Adrenal gland (tissue), 12 donors: ENCODE data around the gene FUT6. TPM values are rescaled to one million over a fixed set of nuclear protein-coding genes. Genes with fewer than 3 reads are reported as not detected.
"Not testable (repeated sequence)": the region's sequence is repeated elsewhere in the genome, so short reads cannot be mapped to it uniquely, and the experiment has no call there.

ENCODE experiments used
- DNase-seq, 7 donors: peaks; one replicate each; pipeline ENCODE4 v3.0.0-alpha.2; 2019 to 2020
- H3K27ac ChIP-seq, 5 donors: fragments of 200-600 bp; sonication (generic) in 4 of 5; 1 replicate in 3 of 5; 2 replicates in 2 of 5; pipeline versions ENCODE4 v1.5.1 to v1.8.0; 2016 to 2020; ENCODE audit warnings: mild to moderate bottlenecking in 1 of 5
- H3K27me3 ChIP-seq: fragments of 200-600 bp; 2 replicates; pipeline ENCODE4 v1.8.0; 2021
- H3K36me3 ChIP-seq, 2 donors: fragments of 200-600 bp; replicated peaks in 1 of 2; 1 replicate in 1 of 2; 2 replicates in 1 of 2; pipeline versions ENCODE4 v1.5.1 to v1.8.0; 2018 to 2022
- H3K4me1 ChIP-seq, 2 donors: fragments of 200-600 bp; replicated peaks in 1 of 2; 1 replicate in 1 of 2; 2 replicates in 1 of 2; pipeline versions ENCODE4 v1.5.1 to v1.8.0; 2018 to 2021
- H3K4me3 ChIP-seq, 4 donors: fragments of 200-600 bp; sonication (generic) in 3 of 4; one replicate each; pipeline ENCODE4 v1.5.1; 2016 to 2018
- H3K9me3 ChIP-seq, 3 donors: fragments of 200-600 bp; sonication (generic) in 1 of 3; replicated peaks in 1 of 3; 1 replicate in 2 of 3; 2 replicates in 1 of 3; pipeline versions ENCODE4 v1.5.1 to v1.8.0; 2016 to 2021
- CTCF ChIP-seq, 6 experiments: fragments of 450-650 bp in 4 of 6; fragments of 200-600 bp in 2 of 6; sonication (generic) in 1 of 6; IDR thresholded peaks; 1 replicate in 5 of 6; 2 replicates in 1 of 6; pipeline versions ENCODE4 v1.5.1 to v1.8.0; 2016 to 2021; ENCODE audit warnings: antibody characterized with exemption in 6 of 6, mild to moderate bottlenecking in 2 of 6, moderate library complexity in 1 of 6
- POLR2A ChIP-seq, 2 donors: fragments of 450-650 bp; IDR thresholded peaks; one replicate each; pipeline ENCODE4 v1.6.1; 2017; ENCODE audit warnings: antibody characterized with exemption in 2 of 2, mild to moderate bottlenecking in 2 of 2, moderate library complexity in 1 of 2
- WGBS, 4 donors: extraction: QIAGEN DNeasy Blood & Tissue Kit in 2 of 4; methylation state at CpG; one replicate each; pipeline versions ENCODE4 v1.1.5 to v1.1.7; 2013 to 2017; 5-methylcytosine and 5-hydroxymethylcytosine counted together
- intact Hi-C, 2 donors: fragments of 100-400 bp; cut with DNase I; formaldehyde crosslinking; loops; one replicate each; pipeline versions ENCODE4 v1.14.1 to v1.15.0; 2022 to 2023
- polyA plus RNA-seq, 3 donors: library from polyadenylated mRNA; stranded (reverse); fragments of 200-250 nt in 2 of 3; fragments of 350-450 nt in 1 of 3; fragmentation: Illumina TruSeq in 1 of 3; extraction: RNeasy Lipid Tissue Mini Kit (QIAGEN cat#74804) in 1 of 3; gene quantifications; one replicate each; pipeline ENCODE4 v1.2.3, GENCODE V29; 2013 to 2014
- total RNA-seq, 9 donors: library from RNA; depleted of rRNA in 4 of 9; stranded (reverse); fragments of >200 nt in 4 of 9; fragments of 120-200 nt in 1 of 9; fragmentation: NEBNext Ultra II Directional in 1 of 9; extraction: Animal tissue kit (Norgen Biotek cat#: 25700) in 1 of 9; gene quantifications; one replicate each; pipeline versions ENCODE4 v1.1.0 to v1.2.4, GENCODE V29; 2013 to 2023
- donor health status: healthy with polysubstance abuse.
- donor health status: Bipolar disorder and iron deficiency.
- donor health status: DM: yes; HTN: yes; CAD: no.
- donor health status: DM: no; HTN: no; CAD: no.
- donor health status: DM: no; HTN: no; CAD: no.
- donor health status: DM: yes; HTN: yes; CAD: no.

Gene FUT6
- total and polyA plus RNA-seq, 12 donors, result 0.03 TPM; not detected in 11

DNA sequence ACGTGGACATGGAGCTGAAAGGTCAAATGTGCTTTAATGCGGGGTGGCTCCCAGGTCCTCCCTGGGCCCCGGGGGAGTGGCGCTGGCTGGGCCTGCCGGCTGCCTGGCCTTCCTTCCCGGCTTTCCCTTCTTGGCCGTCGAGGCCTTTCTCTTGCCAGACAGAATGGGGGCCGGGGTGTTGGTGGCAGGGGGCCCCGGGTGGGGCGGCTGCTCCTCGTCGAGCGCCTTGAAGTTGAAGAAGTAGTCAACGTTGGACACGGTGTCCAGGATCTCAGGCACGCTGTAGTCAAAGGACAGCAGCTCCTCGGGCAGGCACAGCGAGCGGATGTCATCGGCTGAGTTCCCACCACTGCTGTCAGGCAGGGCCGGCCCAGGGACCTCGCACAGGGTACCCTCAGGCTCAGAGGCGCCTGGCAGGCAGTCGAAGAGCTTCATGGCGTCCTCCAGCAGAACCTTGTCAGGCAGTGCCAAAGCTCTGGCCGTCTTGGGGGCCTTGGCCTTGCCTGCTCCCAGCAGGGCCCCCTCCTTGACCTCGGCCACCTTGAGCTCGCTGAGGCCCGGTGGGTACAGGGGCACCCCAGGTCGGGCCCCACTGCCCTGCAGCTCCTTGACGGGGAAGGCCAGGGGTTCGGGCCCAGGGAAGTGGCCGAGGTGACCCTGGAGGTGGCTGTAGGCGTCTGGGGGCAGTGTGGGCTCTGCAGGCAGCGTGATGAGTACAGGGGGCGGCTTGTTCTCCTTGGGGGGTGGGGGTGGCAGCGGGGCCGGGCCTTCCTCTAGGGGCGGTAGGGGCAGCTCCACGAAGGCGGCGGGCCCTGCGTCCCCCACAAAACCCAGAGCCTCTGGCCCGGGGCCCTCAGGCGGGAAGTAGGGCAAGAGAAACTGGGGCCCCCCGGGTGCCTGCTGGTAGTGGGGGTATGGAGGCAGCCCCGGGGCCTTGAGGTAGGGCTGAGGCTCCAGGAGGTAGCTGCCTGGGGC, 56.3 kb downstream of the FUT6 start:
- H3K27me3 ChIP-seq, result no peaks in the 10 kb centered on the region
- no peaks in the 10 kb centered on the region for H3K9me3 ChIP-seq
- WGBS, 4 donors, result 54 to 69% (median 67%) methylated on average over 16 to 48 of the region's 48 CpGs; no CpG with 5 or more reads in 1 of the 4 donors
- no peak for TF ChIP-seq POLR2A (IDR thresholded peaks at IDR 0.05)
- TF ChIP-seq CTCF (IDR thresholded peaks at IDR 0.05), result no peak
- intact Hi-C loops, result no loop called here
- H3K4me1 ChIP-seq, result no peaks in the 10 kb centered on the region
- no peak overlapping the region for H3K27ac ChIP-seq
- no peak for DNase-seq
- H3K36me3 ChIP-seq, result peaks cover 0 to 37% of the 10 kb centered on the region in 2 donors
- no peak overlapping the region for H3K4me3 ChIP-seq

DNA sequence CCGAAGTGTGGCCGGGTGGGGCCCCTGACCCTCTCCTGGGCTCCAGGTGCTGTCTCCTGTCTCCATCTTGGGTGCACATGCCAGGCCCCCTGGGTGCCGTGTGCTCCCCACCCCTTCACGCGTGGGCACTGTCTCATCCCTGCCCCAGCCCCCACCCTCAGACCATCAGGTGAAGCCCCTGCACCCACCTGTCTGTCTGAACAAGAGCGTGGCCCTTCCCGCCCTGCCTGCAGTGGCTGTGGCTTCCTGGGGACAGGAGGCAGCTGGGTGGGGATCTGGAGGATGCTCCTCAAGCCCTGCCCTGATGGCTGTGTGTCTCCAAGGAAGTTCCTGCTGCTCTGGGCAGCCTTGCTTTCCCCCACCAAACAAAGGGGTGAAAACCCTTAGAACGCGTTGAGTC, 57.2 kb downstream of the FUT6 start:
- Histone ChIP-seq H3K4me3 (no peak overlapping the region), H3K27ac (no peak overlapping the region), H3K36me3 (peaks cover 0 to 28% of the 10 kb centered on the region in 2 donors), H3K4me1 (no peaks in the 10 kb centered on the region), H3K9me3 (no peaks in the 10 kb centered on the region), H3K27me3 (no peaks in the 10 kb centered on the region)
- DNase-seq, result no peak
- intact Hi-C loops, result no loop called here
- WGBS, 4 donors, result 68 to 100% (median 83%) methylated on average over 2 to 9 of the region's 9 CpGs
- TF ChIP-seq POLR2A (IDR thresholded peaks at IDR 0.05) (no peak), CTCF (IDR thresholded peaks at IDR 0.05) (no peak)

DNA sequence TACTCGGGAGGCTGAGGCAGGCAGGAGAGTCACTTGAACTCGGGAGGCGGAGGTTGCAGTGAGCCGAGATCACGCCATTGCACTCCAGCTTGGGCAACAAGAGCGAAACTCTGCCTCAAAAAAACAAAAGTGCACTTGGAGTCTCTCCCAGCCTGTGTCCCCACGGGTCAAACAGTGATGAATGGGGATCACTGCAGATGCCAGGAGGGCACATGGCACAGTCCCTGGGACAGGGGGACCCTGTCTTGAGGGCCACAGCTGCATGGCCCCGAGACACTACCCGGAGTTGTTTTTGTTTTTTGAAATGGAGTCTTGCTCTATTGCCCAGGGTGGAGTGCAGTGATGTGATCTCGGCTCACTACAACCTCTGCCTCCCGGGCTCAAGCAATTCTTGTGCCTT, 58.6 kb downstream of the FUT6 start:
- H3K9me3 ChIP-seq, intact Hi-C loops, DNase-seq, H3K27me3 ChIP-seq, H3K27ac ChIP-seq, H3K4me3 ChIP-seq, H3K4me1 ChIP-seq: not testable (repeated sequence)
- 79 to 80% (median 80%) methylated on average over 8 to 11 of the region's 11 CpGs for WGBS, 4 donors
- peaks cover 0 to 14% of the 10 kb centered on the region in 2 donors for H3K36me3 ChIP-seq

Other genes starting within 250 kb of the FUT6 start
- 100 to 1,000 TPM in 2 of 9 donors, 10 to 100 TPM in 7; 27.1 to 157 (median 61.2) TPM for gene SAFB2, start 216.9 kb downstream of the FUT6 start, total RNA-seq
- 100 to 1,000 TPM in 2 of 3 donors, 10 to 100 TPM in 1; 66.9 to 254 (median 165) TPM for gene SAFB2, start 216.9 kb downstream of the FUT6 start, polyA plus RNA-seq
- 100 to 1,000 TPM in 1 of 9 donors, 10 to 100 TPM in 8; 38.4 to 111 (median 55.2) TPM for gene SAFB, start 216.6 kb downstream of the FUT6 start, total RNA-seq
- gene SAFB, start 216.6 kb downstream of the FUT6 start, polyA plus RNA-seq, result 100 to 1,000 TPM in 2 of 3 donors, 10 to 100 TPM in 1; 46.4 to 125 (median 111) TPM
- gene MICOS13, start 159.2 kb downstream of the FUT6 start, total RNA-seq, result 100 to 1,000 TPM in 1 of 9 donors, 10 to 100 TPM in 8; 40.2 to 112 (median 62.3) TPM
- 100 to 1,000 TPM in 2 of 3 donors, 10 to 100 TPM in 1; 23.4 to 211 (median 162) TPM for gene MICOS13, start 159.2 kb downstream of the FUT6 start, polyA plus RNA-seq
- gene HSD11B1L, start 158.7 kb downstream of the FUT6 start, total RNA-seq, result 10 to 100 TPM in 8 of 9 donors, 1 to 10 TPM in 1; 6.3 to 40.5 (median 14.3) TPM
- 10 to 100 TPM in 2 of 3 donors, 1 to 10 TPM in 1; 3.4 to 33.9 (median 23.7) TPM for gene HSD11B1L, start 158.7 kb downstream of the FUT6 start, polyA plus RNA-seq
- gene RPL36, start 149.4 kb downstream of the FUT6 start, total RNA-seq, result 1,000 to 10,000 TPM in 7 of 9 donors, 100 to 1,000 TPM in 2; 692 to 1,781 (median 1,187) TPM
- 1,000 to 10,000 TPM in 2 of 3 donors, 100 to 1,000 TPM in 1; 615 to 3,360 (median 2,171) TPM for gene RPL36, start 149.4 kb downstream of the FUT6 start, polyA plus RNA-seq
- gene LONP1, start 119.6 kb downstream of the FUT6 start, total RNA-seq, result 100 to 1,000 TPM; 185 to 523 (median 396) TPM
- gene LONP1, start 119.6 kb downstream of the FUT6 start, polyA plus RNA-seq, result 100 to 1,000 TPM; 177 to 352 (median 196) TPM
- not detected for gene CATSPERD, start 119.1 kb downstream of the FUT6 start, total RNA-seq
- gene CATSPERD, start 119.1 kb downstream of the FUT6 start, polyA plus RNA-seq, result not detected
- gene PRR22, start 55.0 kb downstream of the FUT6 start, total RNA-seq, result 1 to 10 TPM in 6 of 9 donors, under 1 TPM in 3; 0.28 to 2.9 (median 1.2) TPM
- gene PRR22, start 55.0 kb downstream of the FUT6 start, polyA plus RNA-seq, result 10 to 100 TPM in 2 of 3 donors, not detected in 1; 11.6 to 16.7 TPM
- gene DUS3L, start 48.5 kb downstream of the FUT6 start, total RNA-seq, result 10 to 100 TPM; 15.5 to 48.3 (median 30.3) TPM
- 100 to 1,000 TPM in 1 of 3 donors, 10 to 100 TPM in 2; 10.9 to 142 (median 90.2) TPM for gene DUS3L, start 48.5 kb downstream of the FUT6 start, polyA plus RNA-seq
- gene NRTN, start 34.6 kb downstream of the FUT6 start, total RNA-seq, result 10 to 100 TPM in 5 of 9 donors, 1 to 10 TPM in 4; 4.5 to 26.8 (median 12.0) TPM
- 1 to 10 TPM; 4.9 to 9.0 (median 8.7) TPM for gene NRTN, start 34.6 kb downstream of the FUT6 start, polyA plus RNA-seq
- under 1 TPM in 2 of 9 donors, not detected in 7; 0.14 to 0.15 TPM for gene FUT3, start 11.7 kb upstream of the FUT6 start, total RNA-seq
- under 1 TPM in 2 of 3 donors, not detected in 1; 0.16 to 0.20 TPM for gene FUT3, start 11.7 kb upstream of the FUT6 start, polyA plus RNA-seq
- gene FUT5, start 30.8 kb upstream of the FUT6 start, total RNA-seq, result not detected
- gene FUT5, start 30.8 kb upstream of the FUT6 start, polyA plus RNA-seq, result not detected
- 100 to 1,000 TPM; 288 to 842 (median 410) TPM for gene NDUFA11, start 64.1 kb upstream of the FUT6 start, total RNA-seq
- gene NDUFA11, start 64.1 kb upstream of the FUT6 start, polyA plus RNA-seq, result 100 to 1,000 TPM; 300 to 856 (median 442) TPM
- gene VMAC, start 65.2 kb upstream of the FUT6 start, total RNA-seq, result 10 to 100 TPM in 3 of 9 donors, 1 to 10 TPM in 6; 5.0 to 14.4 (median 8.4) TPM
- 10 to 100 TPM in 1 of 3 donors, 1 to 10 TPM in 2; 3.5 to 15.6 (median 4.8) TPM for gene VMAC, start 65.2 kb upstream of the FUT6 start, polyA plus RNA-seq
- 100 to 1,000 TPM in 1 of 9 donors, 10 to 100 TPM in 7, 1 to 10 TPM in 1; 8.8 to 146 (median 18.3) TPM for gene CAPS, start 74.6 kb upstream of the FUT6 start, total RNA-seq
- gene CAPS, start 74.6 kb upstream of the FUT6 start, polyA plus RNA-seq, result 100 to 1,000 TPM in 1 of 3 donors, 10 to 100 TPM in 1, 1 to 10 TPM in 1; 7.1 to 104 (median 75.9) TPM
- 100 to 1,000 TPM in 2 of 9 donors, 10 to 100 TPM in 7; 55.0 to 179 (median 84.0) TPM for gene RANBP3, start 138.4 kb upstream of the FUT6 start, total RNA-seq
- 100 to 1,000 TPM in 1 of 3 donors, 10 to 100 TPM in 2; 60.9 to 118 (median 62.3) TPM for gene RANBP3, start 138.4 kb upstream of the FUT6 start, polyA plus RNA-seq